IMR-90 (cell line): Measurements from ENCODE around the gene APC. TPM values are rescaled to one million over a fixed set of nuclear protein-coding genes. Genes with fewer than 3 reads are reported as not detected.

Experiments used
- ATAC-seq: fragments of 200-7000 bp; cut with Tn5 transposase; 2 replicates; pipeline ENCODE4 v1.9.1; 2020; ENCODE audit warnings: low read depth, mild to moderate bottlenecking, moderate library complexity
- BruUV-seq: library from RNA; stranded (reverse); fragments of 400-500 nt; replicated peaks from 2 replicates; lab custom pipeline; 2021; lab: Mats Ljungman, UMichigan
- CTCF ChIA-PET: fragments of 300-600 bp; formaldehyde crosslinking; extraction: SDS; loops from one replicate; lab custom pipeline; 2021; ENCODE audit warnings: antibody characterized with exemption; lab: Yijun Ruan, JAX
- POLR2A ChIA-PET: fragments of 300-600 bp; sonication (Branson Sonifier 250); formaldehyde crosslinking; loops from one replicate; lab custom pipeline; 2022; ENCODE audit warnings: antibody characterized with exemption; ENCODE audit not compliant: unreplicated experiment; lab: Charles Lee
- DNase-seq: peaks from one replicate; pipeline ENCODE4 v3.0.0; 2013
- H2AFZ ChIP-seq: replicated peaks from 2 replicates; pipeline ENCODE3; 2013; ENCODE audit warnings: low read length, mild to moderate bottlenecking; ENCODE audit not compliant: poor library complexity
- H2AK5ac ChIP-seq: 2 replicates; pipeline ENCODE4 v1.6.1; 2013; ENCODE audit warnings: low read depth, low read length, inconsistent platforms
- H2AK9ac ChIP-seq: replicated peaks from 2 replicates; pipeline ENCODE3; 2013; ENCODE audit warnings: mild to moderate bottlenecking, low read depth, low read length, moderate library complexity; ENCODE audit not compliant: poor library complexity
- H2BK120ac ChIP-seq: 2 replicates; pipeline ENCODE4 v1.6.1; 2013; ENCODE audit warnings: low read depth, low read length, inconsistent platforms
- H2BK15ac ChIP-seq: 3 replicates; pipeline ENCODE4 v1.6.1; 2013; ENCODE audit warnings: low read depth, low read length, inconsistent platforms
- H2BK20ac ChIP-seq: 2 replicates; pipeline ENCODE4 v1.6.1; 2013; ENCODE audit warnings: low read depth, mild to moderate bottlenecking, inconsistent platforms, low read length, moderate library complexity
- H2BK5ac ChIP-seq: 2 replicates; pipeline ENCODE4 v1.6.1; 2013; ENCODE audit warnings: mild to moderate bottlenecking, low read depth, low read length, inconsistent platforms; ENCODE audit not compliant: poor library complexity, severe bottlenecking
- H3K14ac ChIP-seq: replicated peaks from 2 replicates; pipeline ENCODE4 v1.6.1; 2013; ENCODE audit warnings: low read depth, low read length, inconsistent platforms
- H3K18ac ChIP-seq: 2 replicates; pipeline ENCODE4 v1.6.1; 2013; ENCODE audit warnings: low read depth, low read length, control low read depth
- H3K23ac ChIP-seq: 2 replicates; pipeline ENCODE4 v1.6.1; 2013; ENCODE audit warnings: low read depth, low read length, inconsistent platforms
- H3K27ac ChIP-seq: 2 replicates; pipeline ENCODE4 v1.5.1; 2013; ENCODE audit warnings: mild to moderate bottlenecking, control low read depth, low read length; ENCODE audit not compliant: insufficient read depth
- H3K27me3 ChIP-seq: 2 replicates; pipeline ENCODE4 v1.6.1; 2013; ENCODE audit warnings: low read length; ENCODE audit not compliant: control insufficient read depth, insufficient read depth
- H3K36me3 ChIP-seq: 2 replicates; pipeline ENCODE4 v1.6.1; 2013; ENCODE audit warnings: low read length, mixed read lengths; ENCODE audit not compliant: control insufficient read depth, insufficient read depth
- H3K4ac ChIP-seq: 2 replicates; pipeline ENCODE4 v1.6.1; 2013; ENCODE audit warnings: low read depth, low read length, inconsistent platforms
- H3K4me1 ChIP-seq: 2 replicates; pipeline ENCODE4 v1.6.1; 2013; ENCODE audit warnings: low read length, mixed read lengths; ENCODE audit not compliant: control insufficient read depth, insufficient read depth
- H3K4me2 ChIP-seq: 2 replicates; pipeline ENCODE4 v1.6.1; 2013; ENCODE audit warnings: low read depth, mild to moderate bottlenecking, control low read depth, low read length, moderate library complexity
- H3K4me3 ChIP-seq: 2 replicates; pipeline ENCODE4 v1.5.1; 2013; ENCODE audit warnings: low read depth, mild to moderate bottlenecking, control low read depth, low read length, moderate library complexity; ENCODE audit not compliant: insufficient read depth
- H3K56ac ChIP-seq: 2 replicates; pipeline ENCODE4 v1.6.1; 2013; ENCODE audit warnings: low read length, inconsistent platforms; ENCODE audit not compliant: insufficient read depth; ENCODE audit errors: extremely low read depth
- H3K79me1 ChIP-seq, 2 experiments: 2 replicates each; pipeline ENCODE4 v1.6.1; 2013; ENCODE audit warnings: low read length in 2 of 2, inconsistent platforms in 1 of 2, low read depth in 1 of 2
- H3K9ac ChIP-seq: 2 replicates; pipeline ENCODE4 v1.6.1; 2013; ENCODE audit warnings: low read depth, low read length, control low read depth
- H3K9me1 ChIP-seq: 2 replicates; pipeline ENCODE4 v1.6.1; 2013; ENCODE audit warnings: low read length, inconsistent platforms; ENCODE audit not compliant: insufficient read depth
- H3K9me3 ChIP-seq: 2 replicates; pipeline ENCODE4 v1.6.1; 2013; ENCODE audit warnings: low read length; ENCODE audit not compliant: control insufficient read depth, insufficient read depth
- H4K20me1 ChIP-seq: 2 replicates; pipeline ENCODE4 v1.6.1; 2013; ENCODE audit warnings: low read length, inconsistent platforms; ENCODE audit not compliant: insufficient read depth
- H4K5ac ChIP-seq: 2 replicates; pipeline ENCODE4 v1.6.1; 2013; ENCODE audit warnings: mild to moderate bottlenecking, low read depth, low read length, control low read depth
- H4K8ac ChIP-seq, 2 experiments: 2 replicates each; pipeline ENCODE4 v1.6.1; 2013; ENCODE audit warnings: low read depth in 2 of 2, low read length in 2 of 2, control low read depth in 1 of 2, inconsistent platforms in 1 of 2
- H4K91ac ChIP-seq: 2 replicates; pipeline ENCODE4 v1.6.1; 2013; ENCODE audit warnings: low read depth, low read length, inconsistent platforms; ENCODE audit not compliant: insufficient read depth
- CEBPB ChIP-seq: IDR thresholded peaks from 2 replicates; pipeline ENCODE4 v1.6.1; 2012; ENCODE audit warnings: low read depth, low read length, improper control_type of control experiment
- WGBS, 2 experiments: methylation state at CpG; one replicate each; pipeline versions ENCODE4 v1.1.5 to v1.1.7; 2013; ENCODE audit warnings: missing lambda C conversion rate in 2 of 2; ENCODE audit not compliant: insufficient read length in 1 of 2; ENCODE audit errors: extremely low coverage in 2 of 2; 5-methylcytosine and 5-hydroxymethylcytosine counted together
- dilution Hi-C: fragments of 300-500 bp; cut with HindIII; formaldehyde crosslinking; loops from one replicate; pipeline ENCODE4 v1.14.3; 2018; ENCODE audit warnings: low sequenced_read_pairs; ENCODE audit not compliant: unreplicated experiment
- in situ Hi-C: fragments of 300-500 bp; cut with MboI; formaldehyde crosslinking; loops from 3 replicates; pipeline ENCODE4 v1.14.3; 2019; ENCODE audit warnings: low sequenced_read_pairs, inconsistent platforms, mixed read lengths
- intact Hi-C: fragments of 100-400 bp; cut with micrococcal nuclease; formaldehyde crosslinking; loops from 2 replicates; pipeline ENCODE4 v1.10.0; 2022
- polyA plus RNA-seq, 3 experiments: library from polyadenylated mRNA; depleted of rRNA; stranded (reverse); fragments of >200 nt; gene quantifications; 2 replicates each; pipeline ENCODE4 v1.2.3, GENCODE V29; 2012; ENCODE audit warnings: low replicate concordance in 1 of 3
- total RNA-seq: library from RNA; depleted of rRNA; stranded (reverse); fragments of >200 nt; gene quantifications from 2 replicates; pipeline ENCODE4 v1.2.3, GENCODE V29; 2012
- TF ChIP-seq, protein P1 (sequence below): conservative IDR thresholded peaks from 2 replicates; pipeline ENCODE4 v1.5.1; 2012; ENCODE audit warnings: mild to moderate bottlenecking, low read depth, low read length, improper control_type of control experiment

The APC gene
- total and polyA plus RNA-seq, 2 of the 4 experiments (the other 2 are of a cell fraction), result 7.3 to 58.4 TPM

- H2AFZ ChIP-seq, result no peak overlapping the region
- no peak overlapping the region for H2AK5ac ChIP-seq
- dilution Hi-C loops, result no loop called here
- H3K27ac ChIP-seq, result peak overlapping the region; percentile 21; the same call in 1 of the 2 replicates
- no TSS peak for BruUV-seq
- H3K36me3 ChIP-seq, result peaks cover 2% of the 10 kb centered on the region
- H3K9me3 ChIP-seq, result no peaks in the 10 kb centered on the region
- TF ChIP-seq CEBPB, result peak; percentile 61; the same call in 1 of the 2 replicates
- TF ChIP-seq, protein P1, sequence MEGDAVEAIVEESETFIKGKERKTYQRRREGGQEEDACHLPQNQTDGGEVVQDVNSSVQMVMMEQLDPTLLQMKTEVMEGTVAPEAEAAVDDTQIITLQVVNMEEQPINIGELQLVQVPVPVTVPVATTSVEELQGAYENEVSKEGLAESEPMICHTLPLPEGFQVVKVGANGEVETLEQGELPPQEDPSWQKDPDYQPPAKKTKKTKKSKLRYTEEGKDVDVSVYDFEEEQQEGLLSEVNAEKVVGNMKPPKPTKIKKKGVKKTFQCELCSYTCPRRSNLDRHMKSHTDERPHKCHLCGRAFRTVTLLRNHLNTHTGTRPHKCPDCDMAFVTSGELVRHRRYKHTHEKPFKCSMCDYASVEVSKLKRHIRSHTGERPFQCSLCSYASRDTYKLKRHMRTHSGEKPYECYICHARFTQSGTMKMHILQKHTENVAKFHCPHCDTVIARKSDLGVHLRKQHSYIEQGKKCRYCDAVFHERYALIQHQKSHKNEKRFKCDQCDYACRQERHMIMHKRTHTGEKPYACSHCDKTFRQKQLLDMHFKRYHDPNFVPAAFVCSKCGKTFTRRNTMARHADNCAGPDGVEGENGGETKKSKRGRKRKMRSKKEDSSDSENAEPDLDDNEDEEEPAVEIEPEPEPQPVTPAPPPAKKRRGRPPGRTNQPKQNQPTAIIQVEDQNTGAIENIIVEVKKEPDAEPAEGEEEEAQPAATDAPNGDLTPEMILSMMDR, result no peak
- no peak overlapping the region for H4K5ac ChIP-seq
- no peak overlapping the region for H2BK20ac ChIP-seq
- no peak overlapping the region for H3K4me3 ChIP-seq
- no peak overlapping the region for H2BK120ac ChIP-seq
- DNase-seq (peak; percentile 55), ATAC-seq (peak; percentile 24; the same call in 1 of the 2 replicates)
- CTCF ChIA-PET, result interaction anchor here (1.3 kb wide), 1 partner anchor 18 kb away, joined by 3 read pairs; no protein-coding TSS in a partner anchor
- POLR2A ChIA-PET, result no interaction called here
- no peak overlapping the region; the same call in 1 of the 2 replicates for H3K4ac ChIP-seq
- 100% methylated on average over 1 of the region's 2 CpGs; no CpG with 5 or more reads in 1 of the 2 experiments for whole genome bisulfite sequencing, 2 experiments
- intact Hi-C loops, result loop anchor here (10.0 kb wide), 1 partner anchor 180 kb away; no protein-coding TSS in a partner anchor
- H2AK9ac ChIP-seq, result no peak overlapping the region
- H3K14ac ChIP-seq, result no peak overlapping the region
- no peak overlapping the region for H2BK5ac ChIP-seq
- in situ Hi-C loops, result no loop called here
- H3K9ac ChIP-seq, result no peak overlapping the region
- no peak overlapping the region for H3K18ac ChIP-seq
- peaks cover 6% of the 10 kb centered on the region for H3K9me1 ChIP-seq
- no peak overlapping the region for H4K8ac ChIP-seq
- H3K27me3 ChIP-seq, result no peaks in the 10 kb centered on the region
- no peak overlapping the region for H3K23ac ChIP-seq
- no peak overlapping the region for H3K56ac ChIP-seq
- H2BK15ac ChIP-seq, result no peak overlapping the region
- no peak overlapping the region for H3K4me2 ChIP-seq
- H4K91ac ChIP-seq, result no peak overlapping the region; the same call in 1 of the 2 replicates
- H4K20me1 ChIP-seq, result peaks cover 3% of the 10 kb centered on the region; the same call in 1 of the 2 replicates
- H3K79me1 ChIP-seq, result peaks cover 6 to 9% of the 10 kb centered on the region in 2 experiments; a peak in 2 of 4 replicates
- H3K4me1 ChIP-seq, result peaks cover 4% of the 10 kb centered on the region
These were observed 47.0 kb downstream of the APC start for GRCh38 chr5:112784726-112785125.
